ENCODE measurements around the gene DHRS11.

Gene DHRS11

GRCh38 chr17:36616061-36617029 lies 24.7 kb downstream of the DHRS11 start:
- Histone ChIP-seq H3K4me2 (ENCODE audit: low read length) (no peak overlapping the region), H3K27ac (ENCODE audit: low read depth, low read length) (no peak overlapping the region), H2BK12ac (ENCODE audit: low read length) (no peak overlapping the region), H3K4ac (ENCODE audit: low read depth, low read length) (no peak overlapping the region), H3K36me3 (ENCODE audit: control insufficient read depth in 1 of 2, insufficient read depth in 2 of 2, low read length in 2 of 2) (no peaks in the 10 kb centered on the region), H3K79me1 (ENCODE audit: low read length) (no peaks in the 10 kb centered on the region), H4K91ac (ENCODE audit: low read depth, low read length) (no peak overlapping the region), H3K4me3 (ENCODE audit: low read depth, low read length) (no peak overlapping the region), H3K18ac (ENCODE audit: low read length) (no peak overlapping the region), H3K27me3 (ENCODE audit: insufficient read depth, low read length) (no peaks in the 10 kb centered on the region), H3K9ac (ENCODE audit: low read length) (no peak overlapping the region), H2AK5ac (ENCODE audit: low read length) (no peak overlapping the region), H3K79me2 (ENCODE audit: control insufficient read depth, insufficient read depth, low read length, poor library complexity) (no peaks in the 10 kb centered on the region), H3K4me1 (ENCODE audit: control insufficient read depth in 1 of 2, insufficient read depth in 2 of 2, low read length in 2 of 2) (no peaks in the 10 kb centered on the region), H3K9me3 (ENCODE audit: insufficient read depth, low read depth, low read length) (no peaks in the 10 kb centered on the region), H3K14ac (ENCODE audit: low read length) (no peak overlapping the region), H2BK5ac (ENCODE audit: low read depth, low read length, poor library complexity) (no peak overlapping the region), H4K8ac (ENCODE audit: low read depth, low read length) (no peak overlapping the region), H3K23ac (ENCODE audit: low read length) (no peak overlapping the region), H4K12ac (ENCODE audit: low read depth, low read length) (no peak overlapping the region), H2BK120ac (ENCODE audit: insufficient read depth, low read length, poor library complexity) (no peak overlapping the region), H2AFZ (ENCODE audit: insufficient read depth, low read length, poor library complexity) (no peak overlapping the region)
- no peak for DNase-seq
- no CpG with 5 or more reads among the region's 16 CpGs for WGBS (ENCODE audit: extremely low coverage, insufficient coverage, insufficient read length)

GRCh38 chr17:36617773-36618172 lies 26.1 kb downstream of the DHRS11 start:
- DNase-seq = no peak
- no peaks in the 10 kb centered on the region for H3K79me1 ChIP-seq (ENCODE audit: low read length)
- H3K4me3 ChIP-seq (ENCODE audit: low read depth, low read length) = no peak overlapping the region
- no peak overlapping the region for H2BK120ac ChIP-seq (ENCODE audit: insufficient read depth, low read length, poor library complexity)
- H2BK5ac ChIP-seq (ENCODE audit: low read depth, low read length, poor library complexity) = no peak overlapping the region
- no peak overlapping the region for H3K9ac ChIP-seq (ENCODE audit: low read length)
- no peak overlapping the region for H3K14ac ChIP-seq (ENCODE audit: low read length)
- H3K23ac ChIP-seq (ENCODE audit: low read length) = no peak overlapping the region
- no peaks in the 10 kb centered on the region for H3K36me3 ChIP-seq (ENCODE audit: control insufficient read depth in 1 of 2, insufficient read depth in 2 of 2, low read length in 2 of 2)
- H2AK5ac ChIP-seq (ENCODE audit: low read length) = no peak overlapping the region
- H4K12ac ChIP-seq (ENCODE audit: low read depth, low read length) = no peak overlapping the region
- H3K4me2 ChIP-seq (ENCODE audit: low read length) = no peak overlapping the region
- H3K18ac ChIP-seq (ENCODE audit: low read length) = no peak overlapping the region
- WGBS (ENCODE audit: extremely low coverage, insufficient coverage, insufficient read length) = no CpG with 5 or more reads among the region's 7 CpGs
- H4K8ac ChIP-seq (ENCODE audit: low read depth, low read length) = no peak overlapping the region
- no peaks in the 10 kb centered on the region for H3K27me3 ChIP-seq (ENCODE audit: insufficient read depth, low read length)
- no peak overlapping the region for H3K27ac ChIP-seq (ENCODE audit: low read depth, low read length)
- H3K4me1 ChIP-seq (ENCODE audit: control insufficient read depth in 1 of 2, insufficient read depth in 2 of 2, low read length in 2 of 2) = no peaks in the 10 kb centered on the region
- no peak overlapping the region for H4K91ac ChIP-seq (ENCODE audit: low read depth, low read length)
- no peak overlapping the region for H3K4ac ChIP-seq (ENCODE audit: low read depth, low read length)
- no peaks in the 10 kb centered on the region for H3K79me2 ChIP-seq (ENCODE audit: control insufficient read depth, insufficient read depth, low read length, poor library complexity)
- no peak overlapping the region for H2AFZ ChIP-seq (ENCODE audit: insufficient read depth, low read length, poor library complexity)
- no peak overlapping the region for H2BK12ac ChIP-seq (ENCODE audit: low read length)
- no peaks in the 10 kb centered on the region for H3K9me3 ChIP-seq (ENCODE audit: insufficient read depth, low read depth, low read length)

GRCh38 chr17:36623281-36623680 lies 31.6 kb downstream of the DHRS11 start:
- H2AK5ac ChIP-seq (ENCODE audit: low read length) = no peak overlapping the region
- H3K4me3 ChIP-seq (ENCODE audit: low read depth, low read length) = no peak overlapping the region
- H2AFZ ChIP-seq (ENCODE audit: insufficient read depth, low read length, poor library complexity) = no peak overlapping the region
- H3K27me3 ChIP-seq (ENCODE audit: insufficient read depth, low read length) = no peaks in the 10 kb centered on the region
- H4K91ac ChIP-seq (ENCODE audit: low read depth, low read length) = no peak overlapping the region
- no peak overlapping the region for H3K27ac ChIP-seq (ENCODE audit: low read depth, low read length)
- H3K36me3 ChIP-seq (ENCODE audit: control insufficient read depth in 1 of 2, insufficient read depth in 2 of 2, low read length in 2 of 2) = no peaks in the 10 kb centered on the region
- WGBS (ENCODE audit: extremely low coverage, insufficient coverage, insufficient read length) = no CpG with 5 or more reads among the region's 3 CpGs
- H3K4me1 ChIP-seq (ENCODE audit: control insufficient read depth in 1 of 2, insufficient read depth in 2 of 2, low read length in 2 of 2) = no peaks in the 10 kb centered on the region
- no peak overlapping the region for H2BK5ac ChIP-seq (ENCODE audit: low read depth, low read length, poor library complexity)
- no peak overlapping the region for H3K18ac ChIP-seq (ENCODE audit: low read length)
- H3K79me1 ChIP-seq (ENCODE audit: low read length) = no peaks in the 10 kb centered on the region
- no peak overlapping the region for H3K14ac ChIP-seq (ENCODE audit: low read length)
- H4K8ac ChIP-seq (ENCODE audit: low read depth, low read length) = no peak overlapping the region
- H4K12ac ChIP-seq (ENCODE audit: low read depth, low read length) = no peak overlapping the region
- H3K4ac ChIP-seq (ENCODE audit: low read depth, low read length) = no peak overlapping the region
- no peak overlapping the region for H3K9ac ChIP-seq (ENCODE audit: low read length)
- H2BK12ac ChIP-seq (ENCODE audit: low read length) = no peak overlapping the region
- H3K4me2 ChIP-seq (ENCODE audit: low read length) = no peak overlapping the region
- no peaks in the 10 kb centered on the region for H3K79me2 ChIP-seq (ENCODE audit: control insufficient read depth, insufficient read depth, low read length, poor library complexity)
- peaks cover 2% of the 10 kb centered on the region for H3K9me3 ChIP-seq (ENCODE audit: insufficient read depth, low read depth, low read length)
- H2BK120ac ChIP-seq (ENCODE audit: insufficient read depth, low read length, poor library complexity) = no peak overlapping the region
- no peak overlapping the region for H3K23ac ChIP-seq (ENCODE audit: low read length)
- no peak for DNase-seq

GRCh38 chr17:36625188-36625587 lies 33.5 kb downstream of the DHRS11 start:
- Histone ChIP-seq H4K8ac (ENCODE audit: low read depth, low read length) (no peak overlapping the region), H3K27ac (ENCODE audit: low read depth, low read length) (no peak overlapping the region), H3K9me3 (ENCODE audit: insufficient read depth, low read depth, low read length) (peaks cover 2% of the 10 kb centered on the region), H3K4me3 (ENCODE audit: low read depth, low read length) (no peak overlapping the region), H3K36me3 (ENCODE audit: control insufficient read depth in 1 of 2, insufficient read depth in 2 of 2, low read length in 2 of 2) (no peaks in the 10 kb centered on the region), H3K23ac (ENCODE audit: low read length) (no peak overlapping the region), H2BK120ac (ENCODE audit: insufficient read depth, low read length, poor library complexity) (no peak overlapping the region), H3K79me2 (ENCODE audit: control insufficient read depth, insufficient read depth, low read length, poor library complexity) (no peaks in the 10 kb centered on the region), H3K9ac (ENCODE audit: low read length) (no peak overlapping the region), H2AFZ (ENCODE audit: insufficient read depth, low read length, poor library complexity) (no peak overlapping the region), H3K4ac (ENCODE audit: low read depth, low read length) (no peak overlapping the region), H3K14ac (ENCODE audit: low read length) (no peak overlapping the region), H2BK12ac (ENCODE audit: low read length) (no peak overlapping the region), H4K91ac (ENCODE audit: low read depth, low read length) (no peak overlapping the region), H3K18ac (ENCODE audit: low read length) (no peak overlapping the region), H3K79me1 (ENCODE audit: low read length) (no peaks in the 10 kb centered on the region), H3K4me2 (ENCODE audit: low read length) (no peak overlapping the region), H2AK5ac (ENCODE audit: low read length) (no peak overlapping the region), H2BK5ac (ENCODE audit: low read depth, low read length, poor library complexity) (no peak overlapping the region), H3K4me1 (ENCODE audit: control insufficient read depth in 1 of 2, insufficient read depth in 2 of 2, low read length in 2 of 2) (no peaks in the 10 kb centered on the region), H3K27me3 (ENCODE audit: insufficient read depth, low read length) (no peaks in the 10 kb centered on the region), H4K12ac (ENCODE audit: low read depth, low read length) (no peak overlapping the region)
- WGBS (ENCODE audit: extremely low coverage, insufficient coverage, insufficient read length) = 96% methylated on average over 3 of the region's 7 CpGs
- no peak for DNase-seq
